WERI-Rb-1 (cell line): ENCODE measurements around the gene OR8B2.

Experiments used
- DNase-seq: peaks from one replicate; pipeline ENCODE4 v3.0.0-alpha.2; 2020
- H3K27ac ChIP-seq: fragments of 250-450 bp; sonication (Bioruptor Pico); 2 replicates; pipeline ENCODE4 v1.5.1; 2020; ENCODE audit warnings: mild to moderate bottlenecking, moderate library complexity
- H3K27me3 ChIP-seq: fragments of 250-450 bp; sonication (Bioruptor Pico); 2 replicates; pipeline ENCODE4 v1.5.1; 2021; ENCODE audit warnings: mild to moderate bottlenecking, low read depth, moderate library complexity; ENCODE audit not compliant: insufficient read depth, severe bottlenecking
- H3K36me3 ChIP-seq: fragments of 250-450 bp; sonication (Bioruptor Pico); 2 replicates; pipeline ENCODE4 v1.5.1; 2020; ENCODE audit warnings: mild to moderate bottlenecking, moderate library complexity
- H3K4me3 ChIP-seq: 2 replicates; pipeline ENCODE4 v1.5.1; 2011; ENCODE audit warnings: low read depth, mild to moderate bottlenecking, control low read depth, low read length
- H3K9me3 ChIP-seq: fragments of 250-450 bp; sonication (Bioruptor Pico); 2 replicates; pipeline ENCODE4 v1.5.1; 2021; ENCODE audit warnings: mild to moderate bottlenecking, moderate library complexity; ENCODE audit not compliant: severe bottlenecking
- CTCF ChIP-seq: IDR thresholded peaks from 2 replicates; pipeline ENCODE4 v1.5.1; 2011; ENCODE audit warnings: low read depth, mild to moderate bottlenecking, control low read depth, inconsistent platforms, low read length

Gene OR8B2

GRCh38 chr11:124380585-124380984 lies 3.7 kb downstream of the OR8B2 start:
- Histone ChIP-seq H3K27ac (no peak overlapping the region), H3K4me3 (no peak overlapping the region), H3K27me3 (peaks cover 5% of the 10 kb centered on the region), H3K36me3 (no peaks in the 10 kb centered on the region), H3K9me3 (no peaks in the 10 kb centered on the region)
- no peak for DNase-seq
- no peak for TF ChIP-seq CTCF

- H3K27me3 ChIP-seq = peaks cover 5% of the 10 kb centered on the region
- H3K9me3 ChIP-seq = no peaks in the 10 kb centered on the region
- H3K4me3 ChIP-seq = no peak overlapping the region
- no peak for DNase-seq
- H3K36me3 ChIP-seq = no peaks in the 10 kb centered on the region
- TF ChIP-seq CTCF = no peak
- H3K27ac ChIP-seq = no peak overlapping the region
Observed at GRCh38 chr11:124376280-124376679, 8.0 kb downstream of the OR8B2 start.

GRCh38 chr11:124359566-124359965 lies 24.7 kb downstream of the OR8B2 start:
- H3K27me3 ChIP-seq = no peaks in the 10 kb centered on the region

GRCh38 chr11:124346311-124346955 lies 37.9 kb downstream of the OR8B2 start:
- no peak for DNase-seq
- Histone ChIP-seq H3K36me3 (no peaks in the 10 kb centered on the region), H3K27me3 (no peaks in the 10 kb centered on the region), H3K27ac (no peak overlapping the region), H3K9me3 (no peaks in the 10 kb centered on the region), H3K4me3 (no peak overlapping the region)
- TF ChIP-seq CTCF = no peak

More at GRCh38 chr11:124359566-124359965, 24.7 kb downstream of the OR8B2 start:
- no peaks in the 10 kb centered on the region for H3K36me3 ChIP-seq
- H3K27ac ChIP-seq = no peak overlapping the region
- no peaks in the 10 kb centered on the region for H3K9me3 ChIP-seq
- TF ChIP-seq CTCF = no peak
- H3K4me3 ChIP-seq = no peak overlapping the region
- no peak for DNase-seq

GRCh38 chr11:124344346-124344745 lies 40.0 kb downstream of the OR8B2 start:
- no peaks in the 10 kb centered on the region for H3K36me3 ChIP-seq
- DNase-seq = no peak
- H3K27ac ChIP-seq = no peak overlapping the region
- H3K4me3 ChIP-seq = no peak overlapping the region
- H3K9me3 ChIP-seq = no peaks in the 10 kb centered on the region
- TF ChIP-seq CTCF = no peak
- no peaks in the 10 kb centered on the region for H3K27me3 ChIP-seq

GRCh38 chr11:124340142-124340447 lies 44.2 kb downstream of the OR8B2 start:
- Histone ChIP-seq H3K27ac (no peak overlapping the region), H3K27me3 (no peaks in the 10 kb centered on the region), H3K9me3 (no peaks in the 10 kb centered on the region), H3K36me3 (no peaks in the 10 kb centered on the region), H3K4me3 (no peak overlapping the region)
- no peak for TF ChIP-seq CTCF
- no peak for DNase-seq
